Mesenchymal stem cell (in vitro differentiated cells and primary cell): ENCODE measurements around the gene SPATA31A7. TPM values are rescaled to one million over a fixed set of nuclear protein-coding genes. Genes with fewer than 3 reads are reported as not detected.
"Not testable (repeated sequence)": the region's sequence is repeated elsewhere in the genome, so short reads cannot be mapped to it uniquely, and the experiment has no call there.

Experiments
- DNase-seq: peaks from one replicate; pipeline ENCODE4 v3.0.0-alpha.2; 2013
- H2AFZ ChIP-seq: one replicate; pipeline ENCODE4 v1.6.1; 2013; ENCODE audit warnings: low read depth, mild to moderate bottlenecking, control low read depth, inconsistent platforms, low read length, moderate library complexity
- H2AK5ac ChIP-seq: 2 replicates; pipeline ENCODE4 v1.6.1; 2013; ENCODE audit warnings: low read length, moderate library complexity, mild to moderate bottlenecking, inconsistent platforms; ENCODE audit not compliant: severe bottlenecking
- H2BK120ac ChIP-seq: one replicate; pipeline ENCODE4 v1.6.1; 2013; ENCODE audit warnings: low read depth, mild to moderate bottlenecking, inconsistent platforms, low read length, moderate library complexity
- H2BK12ac ChIP-seq, 2 experiments: one replicate each; pipeline ENCODE4 v1.6.1; 2013; ENCODE audit warnings: inconsistent platforms in 2 of 2, low read length in 2 of 2, mild to moderate bottlenecking in 2 of 2, moderate library complexity in 2 of 2, control low read depth in 1 of 2
- H2BK15ac ChIP-seq: one replicate; pipeline ENCODE4 v1.6.1; 2013; ENCODE audit warnings: mild to moderate bottlenecking, low read depth, inconsistent platforms; ENCODE audit not compliant: poor library complexity, severe bottlenecking
- H2BK5ac ChIP-seq: 2 replicates; pipeline ENCODE4 v1.6.1; 2013; ENCODE audit warnings: low read depth, mild to moderate bottlenecking, low read length, control low read depth, inconsistent platforms; ENCODE audit not compliant: poor library complexity, severe bottlenecking
- H3K14ac ChIP-seq, 2 experiments: one replicate each; pipeline ENCODE4 v1.6.1; 2013; ENCODE audit warnings: inconsistent platforms in 2 of 2, low read length in 2 of 2, control low read depth in 1 of 2, mild to moderate bottlenecking in 1 of 2, moderate library complexity in 1 of 2
- H3K18ac ChIP-seq, 2 experiments: one replicate each; pipeline ENCODE4 v1.6.1; 2013; ENCODE audit warnings: inconsistent platforms in 2 of 2, low read length in 2 of 2, control low read depth in 1 of 2, low read depth in 1 of 2, mild to moderate bottlenecking in 1 of 2
- H3K23ac ChIP-seq, 2 experiments: one replicate each; pipeline ENCODE4 v1.6.1; 2013; ENCODE audit warnings: inconsistent platforms in 2 of 2, low read length in 2 of 2, mild to moderate bottlenecking in 2 of 2, moderate library complexity in 2 of 2, control low read depth in 1 of 2
- H3K27ac ChIP-seq: 2 replicates; pipeline ENCODE4 v1.5.1; 2013; ENCODE audit warnings: mild to moderate bottlenecking, moderate library complexity, low read length, control low read depth, inconsistent platforms; ENCODE audit not compliant: poor library complexity, severe bottlenecking
- H3K27me3 ChIP-seq, 2 experiments: 2 replicates each; pipeline versions ENCODE4 v1.6.1 to v1.7.0; 2013; ENCODE audit warnings: low read length in 2 of 2, mild to moderate bottlenecking in 2 of 2, moderate library complexity in 2 of 2, control low read depth in 1 of 2, inconsistent platforms in 1 of 2; ENCODE audit not compliant: control insufficient read depth in 1 of 2, insufficient read depth in 1 of 2
- H3K36me3 ChIP-seq, 2 experiments: 2 replicates each; pipeline versions ENCODE4 v1.6.1 to v1.7.0; 2013; ENCODE audit warnings: low read length in 2 of 2, control low read depth in 1 of 2, inconsistent platforms in 1 of 2, low read depth in 1 of 2, mild to moderate bottlenecking in 1 of 2; ENCODE audit not compliant: insufficient read depth in 2 of 2, control insufficient read depth in 1 of 2
- H3K4ac ChIP-seq, 2 experiments: one replicate each; pipeline ENCODE4 v1.6.1; 2013; ENCODE audit warnings: inconsistent platforms in 2 of 2, low read length in 2 of 2, mild to moderate bottlenecking in 2 of 2, moderate library complexity in 2 of 2, control low read depth in 1 of 2, low read depth in 1 of 2
- H3K4me1 ChIP-seq: 2 replicates; pipeline ENCODE4 v1.6.1; 2013; ENCODE audit warnings: low read depth, low read length, control low read depth; ENCODE audit not compliant: control insufficient read depth, insufficient read depth
- H3K4me2 ChIP-seq: 2 replicates; pipeline ENCODE4 v1.6.1; 2013; ENCODE audit warnings: low read length, mild to moderate bottlenecking, inconsistent platforms; ENCODE audit not compliant: poor library complexity, severe bottlenecking
- H3K4me3 ChIP-seq, 2 experiments: 2 replicates each; pipeline versions ENCODE4 v1.5.1 to v1.7.0; 2013; ENCODE audit warnings: low read length in 2 of 2, mild to moderate bottlenecking in 2 of 2, control low read depth in 1 of 2, low read depth in 1 of 2; ENCODE audit not compliant: insufficient read depth in 1 of 2
- H3K79me1 ChIP-seq: replicated peaks from 2 replicates; pipeline ENCODE4 v1.6.1; 2013; ENCODE audit warnings: mild to moderate bottlenecking, control low read depth, low read length, inconsistent platforms; ENCODE audit not compliant: poor library complexity, severe bottlenecking
- H3K9ac ChIP-seq: 2 replicates; pipeline ENCODE4 v1.7.0; 2013; ENCODE audit warnings: mild to moderate bottlenecking, low read length, moderate library complexity
- H3K9me3 ChIP-seq: 2 replicates; pipeline ENCODE4 v1.7.0; 2013; ENCODE audit warnings: mild to moderate bottlenecking, low read length; ENCODE audit not compliant: control insufficient read depth
- H4K8ac ChIP-seq: one replicate; pipeline ENCODE4 v1.6.1; 2013; ENCODE audit warnings: inconsistent platforms, mild to moderate bottlenecking, low read length, moderate library complexity
- H4K91ac ChIP-seq: one replicate; pipeline ENCODE4 v1.6.1; 2013; ENCODE audit warnings: mild to moderate bottlenecking, low read length, inconsistent platforms
- WGBS: methylation state at CpG from one replicate; pipeline ENCODE4 v1.1.7; 2013; ENCODE audit warnings: mixed read lengths; 5-methylcytosine and 5-hydroxymethylcytosine counted together
- polyA plus RNA-seq, 2 experiments: library from polyadenylated mRNA; stranded (reverse); fragments of 200-250 nt; gene quantifications; one replicate each; pipeline ENCODE4 v1.2.3, GENCODE V29; 2013
- small RNA-seq: library from polyadenylated mRNA; stranded (forward); fragments of <200 nt; extraction: miRNeasy Mini kit (QIAGEN cat#:217004); gene quantifications from one replicate; pipeline ENCODE3, GENCODE V24; 2013; ENCODE audit warnings: low read depth

Gene SPATA31A7
- not detected for polyA plus RNA-seq (2013, experiment 1 of 2)
- polyA plus RNA-seq (2013, experiment 2 of 2): not detected

DNA sequence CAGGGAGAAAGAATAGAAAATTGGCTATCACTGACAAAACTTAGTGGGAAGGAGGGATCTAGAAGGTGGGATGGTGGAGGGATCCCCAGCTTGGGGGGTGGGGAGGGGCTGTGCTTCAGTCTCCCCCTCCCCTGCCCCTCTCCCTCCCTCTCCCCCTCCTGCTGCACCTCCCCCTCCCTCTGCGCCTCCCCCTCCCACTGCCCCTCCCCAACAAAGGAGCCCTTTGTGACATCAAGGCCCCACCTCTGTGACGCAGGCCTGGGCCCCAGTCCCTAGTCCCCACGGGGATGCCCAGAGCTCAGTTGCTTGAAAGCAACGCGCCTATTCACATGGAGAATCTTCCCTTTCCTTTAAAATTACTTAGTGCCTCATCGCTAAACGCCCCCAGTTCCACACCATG lies at the start of gene SPATA31A7:
SPATA31A7 (plus strand) TSS at position 301 of the 400 bp plus-strand sequence; CDS start at position 330, 29 bp downstream.
- not testable (repeated sequence) for H3K36me3 ChIP-seq, H2BK12ac ChIP-seq, H2AFZ ChIP-seq, H3K23ac ChIP-seq, H2BK120ac ChIP-seq, DNase-seq, H3K4me2 ChIP-seq, H3K27ac ChIP-seq, H3K4ac ChIP-seq, H3K4me3 ChIP-seq, H3K9me3 ChIP-seq, H3K27me3 ChIP-seq, H4K91ac ChIP-seq, H3K4me1 ChIP-seq, H3K14ac ChIP-seq, H3K18ac ChIP-seq, H2BK15ac ChIP-seq, H4K8ac ChIP-seq, H3K79me1 ChIP-seq, H2BK5ac ChIP-seq, H2AK5ac ChIP-seq, H3K9ac ChIP-seq
- no CpG with 5 or more reads among the region's 7 CpGs for WGBS

DNA sequence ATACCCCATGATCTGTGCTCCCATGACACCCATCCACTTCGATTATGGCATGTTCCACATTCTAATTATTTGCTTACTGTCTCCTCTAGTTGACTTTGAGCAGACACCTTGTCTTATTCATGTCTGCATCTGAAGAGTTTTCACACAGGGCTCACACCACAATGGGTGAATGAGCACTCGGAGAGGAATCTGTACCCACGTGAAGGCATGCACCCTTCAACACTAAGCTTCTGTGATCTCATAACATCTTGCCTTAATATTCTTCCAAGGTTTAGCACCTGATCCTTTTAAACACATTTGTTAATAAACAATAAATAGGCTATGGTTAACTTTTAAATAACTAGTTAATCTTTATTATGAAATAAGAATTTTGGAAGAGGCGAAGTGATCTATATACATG lies 36.6 kb downstream of the SPATA31A7 start:
- H3K27me3 ChIP-seq, H2AK5ac ChIP-seq, H3K4ac ChIP-seq, H3K4me2 ChIP-seq, DNase-seq, H3K9me3 ChIP-seq, H3K4me1 ChIP-seq, H3K18ac ChIP-seq, H2AFZ ChIP-seq, H2BK5ac ChIP-seq, H3K9ac ChIP-seq, H2BK15ac ChIP-seq, H2BK120ac ChIP-seq, H3K27ac ChIP-seq, H4K8ac ChIP-seq, H2BK12ac ChIP-seq, H3K23ac ChIP-seq, H3K4me3 ChIP-seq, H3K14ac ChIP-seq, H3K36me3 ChIP-seq, H3K79me1 ChIP-seq, H4K91ac ChIP-seq: not testable (repeated sequence)
- no CpG with 5 or more reads among the region's 4 CpGs for WGBS

Small RNA genes within 50 kb of the gene (small RNA-seq; reads per million reads assigned to genes)
- not detected for gene BX005040.2
